Raji (cell line): Measurements from ENCODE around the gene CYP4V2.

Source experiments
- POLR2A ChIP-seq: IDR thresholded peaks from 2 replicates; pipeline ENCODE4 v1.6.1; 2011; ENCODE audit warnings: low read depth, low read length, control low read depth; ENCODE audit not compliant: insufficient read depth

The CYP4V2 gene

GRCh38 chr4:186191200-186192065 lies at the start of gene CYP4V2:
Gene CYP4V2 (plus strand): TSS chr4:186191567. CDS start chr4:186191824, 257 bp downstream.
- TF ChIP-seq POLR2A = peak; percentile 84

- no peak for TF ChIP-seq POLR2A
Observed at GRCh38 chr4:186144198-186144945, 47.0 kb upstream of the CYP4V2 start.

DNA sequence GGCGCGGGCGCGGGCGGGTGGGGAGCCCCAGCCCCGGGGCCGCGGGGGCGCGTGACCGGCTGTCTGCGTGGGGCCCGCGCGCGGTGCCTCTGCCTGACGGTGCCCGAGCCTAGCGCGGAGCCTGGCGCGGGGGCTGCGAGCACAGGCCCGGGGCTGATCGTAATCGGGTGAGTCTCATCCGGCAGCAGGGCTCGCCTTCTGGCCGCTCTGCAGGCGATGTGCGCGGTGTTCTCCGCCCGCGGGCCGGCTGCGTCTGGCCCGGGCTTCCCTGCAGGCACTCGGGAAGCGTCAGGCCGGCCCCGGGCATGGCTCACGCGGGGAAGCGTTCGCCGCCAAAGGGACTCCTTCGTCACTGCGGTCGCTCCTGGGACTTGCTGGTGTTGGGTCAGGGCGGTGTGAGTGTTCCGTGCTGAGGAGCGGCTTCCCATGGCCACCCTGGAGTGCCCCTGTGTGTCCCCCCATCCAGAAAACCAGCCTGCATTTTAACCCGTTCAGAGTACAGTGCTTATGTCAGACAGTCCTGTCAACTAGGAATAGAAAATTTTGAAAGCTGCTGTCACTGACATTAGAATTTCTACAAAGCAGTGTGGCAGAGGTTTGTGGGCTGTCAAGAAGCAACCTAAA lies 46.3 kb upstream of the CYP4V2 start:
- TF ChIP-seq POLR2A = no peak

DNA sequence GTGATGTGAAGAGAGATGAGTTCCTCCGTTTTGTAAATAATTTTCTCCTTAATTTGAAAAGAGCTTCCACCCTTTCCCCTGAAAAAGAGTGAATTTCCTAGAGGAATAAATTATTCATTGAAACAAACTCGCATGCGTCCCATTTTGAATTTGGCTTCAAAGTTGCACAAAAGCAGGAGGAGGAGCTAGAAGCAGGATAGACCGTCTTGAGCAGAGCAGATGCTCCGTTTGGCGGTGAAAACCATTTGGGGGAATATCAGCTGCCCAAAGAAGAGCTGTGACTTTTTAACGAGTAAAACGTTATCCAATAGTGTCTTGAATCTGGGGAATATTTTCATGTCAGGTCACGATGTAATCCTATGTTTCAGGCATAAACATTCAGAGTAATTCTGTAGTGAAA lies 44.9 kb upstream of the CYP4V2 start:
- TF ChIP-seq POLR2A = no peak

DNA sequence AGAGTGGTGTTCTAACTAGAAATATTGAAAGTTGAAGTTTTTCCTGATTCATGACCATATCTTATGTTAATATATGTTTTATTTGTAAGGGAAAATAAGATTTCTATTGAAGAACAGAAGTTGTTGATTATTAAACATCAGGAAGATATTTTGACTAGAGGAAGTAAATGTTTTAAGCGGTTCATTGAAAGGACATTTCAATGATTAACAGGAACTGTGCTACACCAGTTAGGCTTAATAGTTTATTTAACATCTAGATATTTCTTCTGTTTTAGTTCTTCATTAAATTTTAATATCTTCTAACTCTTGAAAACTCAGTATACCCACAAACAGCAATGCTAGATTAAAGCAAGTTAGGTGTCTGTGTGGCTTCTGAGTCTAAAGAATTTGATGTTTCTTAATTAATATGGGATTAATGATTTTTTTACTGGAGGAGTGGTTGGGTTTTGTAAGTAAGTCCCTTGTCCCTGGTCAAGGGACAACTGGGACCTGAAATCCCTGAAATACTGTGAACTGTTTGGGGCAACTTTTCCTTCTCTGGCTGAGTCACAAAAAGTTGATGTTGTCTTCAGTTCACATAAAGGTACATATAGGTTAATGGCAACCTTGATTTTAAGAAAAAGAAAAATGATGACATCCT lies 42.9 kb upstream of the CYP4V2 start:
- TF ChIP-seq POLR2A = no peak

DNA sequence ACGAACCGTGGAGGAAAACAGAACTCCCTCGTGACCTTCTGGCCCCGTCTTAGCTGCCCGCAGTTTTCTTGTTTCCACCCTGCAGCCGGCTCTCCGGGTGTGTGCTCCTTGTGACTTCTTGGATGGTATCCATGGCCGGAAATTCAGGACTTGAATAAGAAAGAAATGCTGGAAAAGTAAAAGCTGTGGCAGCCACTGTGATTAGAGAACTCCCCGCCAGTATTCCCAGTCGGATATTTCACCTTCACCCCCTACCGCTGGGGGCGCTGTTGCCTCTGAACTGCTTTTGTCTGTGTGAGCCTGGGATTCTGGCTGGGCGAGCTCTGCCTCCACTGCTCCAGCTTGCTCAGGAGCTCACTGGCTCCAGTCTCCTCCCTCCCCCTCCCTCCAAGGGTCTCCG lies 41.5 kb upstream of the CYP4V2 start:
- TF ChIP-seq POLR2A = no peak

GRCh38 chr4:186150926-186151325 lies 40.4 kb upstream of the CYP4V2 start:
- TF ChIP-seq POLR2A = no peak

- TF ChIP-seq POLR2A = no peak
Observed at GRCh38 chr4:186151499-186151898, 39.9 kb upstream of the CYP4V2 start.

- TF ChIP-seq POLR2A = no peak
Observed at GRCh38 chr4:186158021-186158813, 33.1 kb upstream of the CYP4V2 start.

DNA sequence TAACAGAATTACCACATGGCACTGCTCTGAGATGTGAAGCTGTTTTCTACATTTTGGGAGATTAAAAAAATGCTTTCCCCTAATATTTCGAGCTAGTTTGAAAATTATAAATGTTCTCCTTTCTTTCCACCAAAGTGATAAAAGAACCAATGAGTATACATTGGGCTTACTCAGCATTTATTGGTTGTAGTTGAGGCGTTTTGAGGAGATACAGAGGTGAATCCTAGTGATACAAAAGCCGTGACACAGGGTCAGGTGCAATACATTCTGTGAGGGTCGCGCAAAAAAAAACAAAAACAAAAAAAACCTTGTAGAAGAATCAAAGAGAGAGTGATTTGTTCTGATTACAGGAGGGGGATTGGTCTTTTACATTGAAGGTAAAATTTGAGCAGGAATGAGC lies 32.4 kb upstream of the CYP4V2 start:
- no peak for TF ChIP-seq POLR2A

- TF ChIP-seq POLR2A = no peak
Observed at GRCh38 chr4:186159613-186160012, 31.8 kb upstream of the CYP4V2 start.

GRCh38 chr4:186161138-186161537 lies 30.2 kb upstream of the CYP4V2 start:
- no peak for TF ChIP-seq POLR2A

GRCh38 chr4:186166852-186167512 lies 24.4 kb upstream of the CYP4V2 start:
- no peak for TF ChIP-seq POLR2A

GRCh38 chr4:186167605-186168004 lies 23.8 kb upstream of the CYP4V2 start:
- TF ChIP-seq POLR2A = no peak
